SK-N-SH (cell line): ENCODE results near the gene RAB25.

ENCODE experiments used
- CTCF ChIP-seq: fragments of 200-600 bp; sonication (generic); IDR thresholded peaks from 2 replicates; pipeline ENCODE4 v1.6.1; 2017; ENCODE audit warnings: antibody characterized with exemption, mild to moderate bottlenecking, moderate library complexity
- EP300 ChIP-seq, 2 experiments: IDR thresholded peaks; 2 replicates each; pipeline versions ENCODE4 v1.4.0 to v1.6.1; 2012; ENCODE audit warnings: borderline replicate concordance in 1 of 2, low read depth in 1 of 2, low read length in 1 of 2
- EZH2phosphoT487 ChIP-seq: fragments of 200-600 bp; sonication (generic); IDR thresholded peaks from 2 replicates; pipeline ENCODE4 v1.6.1; 2017; ENCODE audit warnings: low read depth, mixed run types, mild to moderate bottlenecking, antibody characterized with exemption, moderate library complexity, borderline replicate concordance
- FOXJ3 ChIP-seq: sonication (generic); formaldehyde crosslinking; IDR thresholded peaks from 2 replicates; pipeline ENCODE4 v1.5.1; 2020; ENCODE audit warnings: mild to moderate bottlenecking, missing genetic modification reagents
- MAX ChIP-seq: IDR thresholded peaks from 2 replicates; pipeline ENCODE4 v1.4.0; 2012; ENCODE audit warnings: low read depth
- RAD21 ChIP-seq: IDR thresholded peaks from 2 replicates; pipeline ENCODE4 v1.6.1; 2012; ENCODE audit warnings: mild to moderate bottlenecking, low read length
- RFX5 ChIP-seq: IDR thresholded peaks from 2 replicates; pipeline ENCODE4 v1.6.1; 2012; ENCODE audit warnings: mild to moderate bottlenecking, improper control_type of control experiment, low read length
- TEAD4 ChIP-seq: IDR thresholded peaks from 2 replicates; pipeline ENCODE4 v1.4.0; 2012; ENCODE audit warnings: mild to moderate bottlenecking, borderline replicate concordance; ENCODE audit not compliant: insufficient read depth
- USF2 ChIP-seq: fragments of 150-350 bp; IDR thresholded peaks from 2 replicates; pipeline ENCODE4 v1.6.1; 2017; ENCODE audit warnings: antibody characterized with exemption, low read length, low read depth, borderline replicate concordance

- TF ChIP-seq RAD21: no peak
- TF ChIP-seq RFX5: no peak
- no peak for TF ChIP-seq FOXJ3
- no peak for TF ChIP-seq EZH2phosphoT487
- TF ChIP-seq CTCF: no peak
- no peak for TF ChIP-seq TEAD4
- no peak for TF ChIP-seq USF2
- TF ChIP-seq EP300 (IDR thresholded peaks at IDR 0.05; ENCODE audit: borderline replicate concordance in 1 of 2, low read depth in 1 of 2, low read length in 1 of 2): no peak
- no peak for TF ChIP-seq MAX
These were observed 37.8 kb downstream of the RAB25 start for GRCh38 chr1:156098784-156099183.
